HT-29 (cell line): ENCODE results near the gene FZD7. TPM values are rescaled to one million over a fixed set of nuclear protein-coding genes. Genes with fewer than 3 reads are reported as not detected.
A peak's percentile ranks its signal among the peaks of the same experiment; 100 is the strongest.

ENCODE experiments used
- DNase-seq: peaks from one replicate; pipeline ENCODE4 v3.0.0-alpha.2; 2015; ENCODE audit warnings: low spot score
- total RNA-seq: library from RNA; depleted of rRNA; stranded (reverse); fragments of >200 nt; shearing (Covaris generic); gene quantifications from 2 replicates; pipeline ENCODE4 v1.2.3, GENCODE V29; 2014

The FZD7 gene
- total RNA-seq, 1 experiment from 2014 or later, result 18.2 TPM

DNA sequence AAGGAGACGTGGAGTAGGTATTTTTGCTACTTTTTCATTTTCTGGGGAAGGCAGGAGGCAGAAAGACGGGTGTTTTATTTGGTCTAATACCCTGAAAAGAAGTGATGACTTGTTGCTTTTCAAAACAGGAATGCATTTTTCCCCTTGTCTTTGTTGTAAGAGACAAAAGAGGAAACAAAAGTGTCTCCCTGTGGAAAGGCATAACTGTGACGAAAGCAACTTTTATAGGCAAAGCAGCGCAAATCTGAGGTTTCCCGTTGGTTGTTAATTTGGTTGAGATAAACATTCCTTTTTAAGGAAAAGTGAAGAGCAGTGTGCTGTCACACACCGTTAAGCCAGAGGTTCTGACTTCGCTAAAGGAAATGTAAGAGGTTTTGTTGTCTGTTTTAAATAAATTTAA lies 3.4 kb downstream of the FZD7 start:
- DNase-seq, result no peak

DNA sequence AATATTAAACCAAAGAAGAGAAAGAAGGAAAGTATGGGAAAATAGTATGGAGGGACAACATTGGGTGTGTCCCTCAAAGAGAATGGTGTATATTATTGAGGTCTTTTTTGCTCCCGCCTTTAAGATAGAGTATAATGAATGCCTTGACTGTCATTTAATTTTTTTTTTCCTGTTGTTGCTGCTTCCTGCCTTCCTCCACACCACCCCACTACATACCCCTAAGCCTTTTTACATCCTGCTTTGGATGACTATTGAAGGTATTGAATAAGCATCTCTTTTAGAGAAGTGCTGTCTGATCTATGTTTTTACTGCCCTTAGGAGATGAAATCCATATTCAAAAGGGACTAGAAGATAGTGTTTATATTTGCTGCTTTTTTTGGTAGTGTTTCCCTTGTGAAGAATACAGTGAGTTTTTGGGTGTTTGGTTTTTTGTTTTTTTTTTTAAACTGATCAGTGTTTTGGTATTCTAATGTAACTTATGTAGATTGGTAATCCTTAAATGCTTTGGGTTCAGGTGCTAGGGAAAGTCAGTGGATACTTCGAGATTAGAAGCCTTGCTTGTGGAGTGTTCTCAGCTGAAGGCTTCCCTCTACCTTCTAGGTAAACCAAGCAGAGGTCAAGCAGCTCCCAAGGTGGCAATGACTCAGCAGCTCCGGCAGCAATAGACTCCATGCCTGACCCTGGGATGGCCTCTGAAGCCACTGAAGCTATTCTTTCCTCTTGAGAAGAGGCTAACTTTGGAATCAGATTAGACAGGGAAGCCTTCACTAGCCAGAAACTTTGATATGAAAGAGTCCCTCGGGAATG lies 5.0 kb downstream of the FZD7 start:
- DNase-seq, result peak; percentile 77

DNA sequence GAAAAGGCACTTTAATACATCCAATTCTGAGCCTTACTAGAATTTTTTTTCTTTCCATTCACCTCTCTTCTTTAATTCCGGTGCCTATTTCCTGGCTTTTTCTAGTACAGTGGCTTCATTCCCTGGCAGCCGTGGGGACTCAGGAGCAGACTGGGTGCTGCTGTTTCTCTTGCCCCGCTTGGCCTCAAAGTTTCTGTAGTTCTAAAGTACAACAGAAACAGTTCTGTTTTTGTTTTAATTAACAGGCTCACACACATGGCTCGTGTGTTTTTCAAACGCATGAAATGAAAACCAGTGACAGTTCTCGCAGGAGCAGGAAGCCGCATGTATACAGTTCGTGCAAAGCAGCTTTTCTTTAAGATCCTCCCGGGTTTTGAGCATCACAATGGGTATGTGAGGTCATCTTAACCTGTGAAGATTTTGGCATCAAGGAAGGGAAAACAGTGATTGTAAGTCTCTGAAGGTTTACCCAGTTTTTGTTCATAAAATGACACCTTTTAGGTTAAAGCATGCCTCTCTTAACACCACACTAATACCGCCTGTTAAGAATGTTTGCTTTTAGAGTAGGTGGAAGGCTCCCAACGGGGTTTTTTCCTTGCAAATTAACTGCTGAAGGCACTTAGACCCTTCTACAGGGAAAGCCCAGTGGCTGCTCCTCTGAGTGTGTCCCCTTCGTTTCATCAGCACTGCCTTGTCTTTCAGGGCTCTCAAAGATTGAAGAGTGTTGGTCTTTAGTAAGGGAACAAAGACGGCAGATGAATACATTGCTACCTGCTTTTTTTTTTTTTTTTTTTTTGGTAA lies 5.8 kb downstream of the FZD7 start:
- peak; percentile 10 for DNase-seq

DNA sequence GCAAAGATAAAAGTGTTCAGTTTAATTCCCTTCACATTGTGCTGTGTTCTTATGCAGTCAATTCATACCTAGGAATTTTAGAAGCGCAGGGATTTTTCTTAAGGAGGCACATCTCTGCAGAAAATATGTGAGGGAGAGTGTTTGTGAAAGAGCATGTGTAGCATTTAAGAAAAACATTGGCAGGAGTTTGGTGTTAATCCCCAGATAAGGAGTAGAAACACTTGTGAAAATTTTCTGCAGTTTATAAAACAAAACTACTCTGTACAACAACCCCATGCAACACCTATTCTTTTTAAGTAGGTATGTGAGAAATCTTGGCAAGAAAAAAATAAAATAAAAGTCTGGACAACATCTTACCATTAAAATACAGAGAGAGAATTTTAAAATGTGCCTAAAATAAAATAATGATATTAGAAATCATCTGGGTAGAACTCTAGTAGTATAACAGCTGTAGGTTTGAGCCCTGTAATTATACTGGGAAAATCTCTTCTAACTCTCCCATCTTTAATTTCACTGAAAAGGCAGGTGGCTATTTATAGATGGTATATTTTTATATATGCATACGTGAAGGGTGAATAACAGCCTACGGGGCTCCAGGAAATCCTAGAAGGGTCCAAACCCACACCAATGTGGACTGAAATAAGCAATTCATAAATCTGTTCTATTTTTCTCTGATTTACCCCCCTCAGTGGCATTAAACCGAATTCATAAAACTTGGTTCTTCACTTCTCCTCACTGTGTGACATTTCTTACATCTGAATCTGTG lies 6.6 kb downstream of the FZD7 start:
- no peak for DNase-seq

DNA sequence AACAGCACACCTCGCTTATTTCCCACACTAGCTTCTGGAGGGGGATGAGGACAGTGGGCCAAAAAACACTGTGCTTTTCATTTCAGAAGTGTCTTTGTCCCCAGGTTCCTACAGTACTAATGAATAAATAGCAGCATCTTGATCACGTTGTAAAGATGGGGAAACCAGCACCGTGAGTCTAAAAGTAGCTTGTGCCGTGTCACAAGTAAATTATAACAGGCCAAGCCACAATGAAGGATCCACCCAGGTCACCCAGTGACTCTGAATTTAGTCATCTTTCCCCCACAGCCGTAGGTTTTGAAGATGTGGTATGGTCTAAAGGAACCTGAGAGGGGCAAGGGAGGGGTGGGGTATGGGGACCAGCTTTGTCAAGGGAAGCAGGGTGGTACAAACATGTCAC lies 8.8 kb downstream of the FZD7 start:
- no peak for DNase-seq

DNA sequence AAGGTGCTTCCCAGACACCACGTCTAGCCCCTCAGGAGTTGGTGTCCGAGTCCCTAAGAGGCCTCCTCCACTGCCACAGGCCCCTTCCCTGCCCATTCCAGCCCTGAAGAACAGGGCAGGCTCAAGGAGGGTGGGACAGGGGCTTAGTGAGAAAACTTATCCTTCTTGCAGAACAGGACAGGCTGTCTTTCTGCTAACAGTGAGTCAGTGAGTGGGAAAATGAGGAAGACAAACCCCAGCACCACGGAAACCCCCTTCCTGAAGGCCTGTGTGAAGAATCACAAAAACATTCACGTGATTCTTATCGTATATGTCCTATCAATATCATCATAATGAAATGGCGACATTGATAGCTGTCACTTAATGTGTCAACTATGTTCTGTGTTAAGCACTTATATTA lies 9.8 kb downstream of the FZD7 start:
- no peak for DNase-seq

DNA sequence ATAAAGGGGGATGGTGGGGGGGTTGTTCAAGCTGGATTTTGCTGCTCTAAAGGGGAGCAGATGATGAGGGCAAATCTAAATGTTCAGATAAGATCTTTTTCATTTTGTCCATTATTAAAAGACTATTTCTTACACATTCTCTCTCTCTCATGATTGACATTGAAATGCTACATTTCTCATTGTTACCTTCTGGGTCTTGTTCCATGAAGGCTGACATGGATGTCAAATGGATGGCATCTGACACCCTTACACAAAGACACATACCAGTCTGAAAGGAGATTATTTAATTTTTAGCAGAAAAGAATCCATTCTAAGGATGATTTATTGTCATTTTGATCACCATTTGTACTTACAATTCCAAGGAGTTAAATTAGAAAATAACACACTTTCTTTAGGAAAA lies 11.1 kb downstream of the FZD7 start:
- no peak for DNase-seq

DNA sequence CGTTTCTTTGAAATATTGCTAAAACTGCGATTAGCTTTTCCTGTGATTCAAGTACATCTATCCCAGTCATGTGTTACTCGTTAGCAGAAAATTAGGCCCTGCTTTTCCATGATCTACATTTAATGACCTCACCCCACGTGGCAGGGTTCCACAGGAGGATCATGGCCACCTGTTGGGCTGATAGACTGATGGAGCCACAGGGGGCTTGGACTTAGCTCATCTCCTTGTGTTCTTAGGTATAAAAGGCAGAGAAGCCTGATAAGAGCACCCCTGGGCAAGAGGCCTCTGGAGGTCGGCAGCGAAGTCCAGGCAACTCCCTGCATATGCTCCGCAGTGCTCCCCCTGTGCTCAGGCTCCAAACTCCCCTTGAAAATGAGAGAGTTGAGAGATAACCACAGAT lies 12.9 kb downstream of the FZD7 start:
- DNase-seq, result no peak

DNA sequence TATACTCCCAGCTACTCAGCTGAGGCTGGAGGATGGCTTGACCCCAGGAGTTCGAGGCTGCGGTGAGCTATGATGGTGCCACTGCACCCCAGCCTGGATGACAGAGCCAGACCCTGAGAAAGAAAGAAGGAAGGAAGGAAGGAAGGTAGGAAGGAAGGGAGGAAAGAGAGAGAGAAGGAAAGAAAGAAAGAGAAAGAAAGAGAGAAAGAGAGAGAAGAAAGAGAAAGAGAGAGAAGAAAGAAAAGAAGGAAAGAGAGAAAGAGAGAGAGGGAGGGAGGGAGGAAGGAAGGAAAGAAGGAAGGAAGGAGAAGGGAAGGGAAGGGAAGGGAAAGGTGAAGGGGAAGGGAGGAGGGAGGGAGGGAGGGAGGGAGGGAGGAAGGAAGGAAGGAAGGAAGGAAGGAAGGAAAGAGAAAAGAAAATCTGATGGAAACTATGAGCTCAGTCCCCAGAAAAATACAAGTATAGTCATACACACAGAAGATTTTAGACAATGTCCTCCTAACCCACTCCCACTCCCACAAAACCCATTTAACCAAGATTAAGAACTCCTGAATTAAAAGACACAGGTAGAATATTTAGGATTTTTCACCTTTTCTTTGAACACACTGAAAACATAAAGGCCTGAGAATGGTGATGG lies 15.6 kb downstream of the FZD7 start:
- no peak for DNase-seq

DNA sequence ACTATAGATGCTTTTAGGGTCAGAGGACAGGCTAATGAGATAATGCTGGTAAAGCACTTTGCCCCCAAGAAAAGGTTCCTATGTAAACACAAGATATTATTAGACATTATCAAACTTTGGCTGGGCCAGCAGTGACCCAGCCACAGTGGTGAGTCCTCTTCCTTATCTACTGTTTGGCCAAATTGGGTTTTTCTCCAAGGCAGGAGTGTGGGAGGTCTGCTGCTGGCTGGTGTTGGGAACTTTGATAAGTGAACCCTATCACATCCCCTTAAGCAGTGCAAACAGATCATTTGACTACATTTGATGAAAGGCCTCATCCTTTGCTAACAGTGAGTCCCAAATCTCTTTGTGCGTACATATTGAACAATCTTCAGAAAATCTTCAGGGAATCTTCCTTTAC lies 16.2 kb downstream of the FZD7 start:
- no peak for DNase-seq

DNA sequence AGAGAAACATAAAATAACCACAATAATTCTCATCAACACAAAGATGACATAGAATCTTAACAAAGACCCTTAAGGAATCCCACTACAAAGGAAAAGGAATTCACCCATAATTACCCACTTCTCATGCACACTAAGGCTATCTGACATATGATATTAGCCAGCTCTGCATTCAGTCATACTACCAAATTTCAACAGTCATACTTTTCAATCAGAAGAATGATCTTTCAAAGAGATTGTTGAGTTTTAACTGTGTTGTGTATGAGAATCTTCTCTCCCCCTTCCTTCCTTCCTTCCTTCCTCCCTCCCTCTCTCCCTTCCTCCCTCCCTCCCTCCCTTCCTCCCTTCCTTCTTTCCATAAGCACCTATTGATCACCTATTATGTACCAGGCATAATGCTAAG lies 17.0 kb downstream of the FZD7 start:
- DNase-seq, result no peak

DNA sequence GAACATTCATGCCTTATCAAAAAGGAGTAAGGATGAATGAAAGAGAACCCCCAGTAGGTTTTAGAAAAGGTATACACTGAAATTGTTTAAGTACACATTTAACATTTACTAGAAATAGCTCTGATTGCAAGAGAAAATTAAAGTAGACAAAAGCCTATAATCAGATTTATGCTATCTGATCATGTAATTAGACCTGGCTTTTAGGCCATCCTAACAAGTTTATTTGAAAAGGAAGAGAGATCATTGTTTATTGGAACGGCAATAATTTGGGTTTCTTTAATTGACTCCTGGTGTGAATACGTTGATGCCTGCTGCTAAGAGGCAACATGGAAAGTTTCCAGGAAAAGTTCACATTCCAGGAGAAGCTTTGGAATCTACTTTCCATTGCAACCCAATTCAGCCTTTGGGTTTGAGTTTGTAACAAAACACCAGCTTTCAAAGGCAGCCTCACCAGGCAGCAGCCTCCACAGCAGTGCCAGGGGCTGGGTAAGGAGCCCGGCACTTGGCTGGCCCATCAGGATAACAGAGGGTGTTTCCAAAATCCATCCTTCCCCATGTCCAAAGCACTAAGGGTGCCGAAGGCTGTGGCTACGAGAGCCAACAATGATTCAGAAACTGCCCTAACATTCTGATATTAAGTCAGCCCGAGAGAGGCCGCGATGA lies 18.0 kb downstream of the FZD7 start:
- DNase-seq, result no peak

DNA sequence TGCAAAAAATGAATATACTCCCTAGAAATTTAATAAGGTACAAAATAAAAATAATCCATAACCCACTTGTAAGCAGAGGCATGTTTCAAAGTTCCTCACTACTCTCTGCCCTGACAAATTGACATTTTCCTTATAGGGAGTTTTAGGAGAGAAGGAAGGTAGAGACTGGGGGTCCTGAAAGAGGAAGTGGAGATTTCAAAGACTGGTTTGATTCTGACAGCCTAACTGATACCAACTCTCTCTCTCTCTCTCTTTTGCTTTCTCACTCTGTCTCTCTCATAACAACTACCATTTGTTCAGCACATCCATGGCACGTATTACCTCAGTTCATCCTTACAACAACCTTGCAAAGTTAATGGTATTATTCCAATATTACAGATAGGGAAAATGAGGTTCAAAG lies 18.6 kb downstream of the FZD7 start:
- DNase-seq, result no peak

DNA sequence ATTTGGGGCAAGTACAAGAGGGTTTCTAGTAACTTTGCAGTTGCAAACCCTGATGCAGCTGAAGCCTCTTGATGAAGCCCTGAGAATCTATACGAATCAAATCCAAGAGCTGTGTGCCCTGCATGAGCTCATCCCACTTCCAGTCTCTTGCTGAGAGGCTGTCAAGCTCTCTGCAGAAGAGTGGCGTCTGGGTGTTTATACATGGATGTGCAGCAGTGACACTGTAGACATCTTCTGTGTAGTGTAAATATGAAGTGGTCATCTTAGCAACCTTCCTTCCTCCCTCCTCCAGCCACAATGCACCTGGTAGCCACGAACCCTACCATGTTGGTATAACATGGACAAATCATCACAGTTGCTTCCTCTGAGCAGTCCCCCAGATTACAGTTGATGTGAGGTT lies 21.0 kb downstream of the FZD7 start:
- DNase-seq, result no peak

DNA sequence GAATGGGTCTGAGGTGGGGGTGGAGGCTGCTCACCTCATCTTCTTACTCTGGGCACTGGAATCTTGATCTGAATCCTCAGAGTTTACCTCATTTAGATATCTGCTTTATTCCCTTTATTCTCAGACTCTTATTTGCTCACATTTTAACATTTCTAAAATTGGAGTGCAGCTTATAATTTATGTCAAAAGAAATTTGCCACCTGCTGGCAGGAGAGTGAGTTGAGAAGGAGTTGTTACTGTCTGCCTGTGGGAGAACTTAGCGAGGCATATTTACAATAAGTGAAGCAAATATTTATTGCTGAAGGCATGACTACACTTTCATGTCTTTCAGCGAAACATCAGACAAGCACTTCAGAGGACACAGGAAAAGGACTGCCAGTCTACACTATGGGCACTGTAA lies 23.0 kb downstream of the FZD7 start:
- DNase-seq, result peak; percentile 51

DNA sequence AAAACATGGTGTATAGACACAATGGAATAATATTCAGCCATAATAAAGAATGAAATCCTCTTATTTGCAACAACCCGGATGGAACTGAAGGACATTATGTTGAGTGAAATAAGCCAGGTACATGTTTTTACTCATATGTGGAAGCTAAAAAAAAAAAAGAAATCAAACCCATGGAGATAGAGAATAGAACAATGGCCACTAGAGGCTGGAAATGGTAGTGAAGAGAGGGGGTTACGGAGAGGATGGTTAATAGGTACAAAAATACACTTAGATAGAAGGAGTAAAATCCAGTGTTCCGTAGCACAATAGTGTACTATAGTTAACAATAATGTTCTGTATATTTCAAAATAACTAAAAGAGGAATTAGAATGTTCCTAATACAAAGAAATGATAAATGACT lies 26.6 kb downstream of the FZD7 start:
- peak; percentile 13 for DNase-seq

DNA sequence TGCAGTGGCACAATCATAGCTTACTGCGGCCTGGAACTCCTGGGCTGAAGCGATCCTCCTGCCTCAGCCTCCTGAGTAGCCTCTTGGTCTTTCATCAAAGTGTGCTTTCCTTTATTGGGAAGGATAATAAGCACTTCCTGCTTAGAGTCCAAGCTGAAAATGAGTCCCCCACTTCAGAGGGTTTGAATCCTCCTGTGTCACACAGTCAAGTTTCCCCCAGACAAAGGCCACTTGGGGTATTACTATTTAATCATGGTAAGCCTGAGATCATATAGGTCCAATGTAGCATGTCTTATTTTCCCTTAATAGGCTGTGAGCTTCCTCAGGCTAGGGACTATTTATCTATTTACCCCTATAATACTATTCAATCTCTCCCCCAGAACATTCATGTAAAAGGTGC lies 28.0 kb downstream of the FZD7 start:
- no peak for DNase-seq

DNA sequence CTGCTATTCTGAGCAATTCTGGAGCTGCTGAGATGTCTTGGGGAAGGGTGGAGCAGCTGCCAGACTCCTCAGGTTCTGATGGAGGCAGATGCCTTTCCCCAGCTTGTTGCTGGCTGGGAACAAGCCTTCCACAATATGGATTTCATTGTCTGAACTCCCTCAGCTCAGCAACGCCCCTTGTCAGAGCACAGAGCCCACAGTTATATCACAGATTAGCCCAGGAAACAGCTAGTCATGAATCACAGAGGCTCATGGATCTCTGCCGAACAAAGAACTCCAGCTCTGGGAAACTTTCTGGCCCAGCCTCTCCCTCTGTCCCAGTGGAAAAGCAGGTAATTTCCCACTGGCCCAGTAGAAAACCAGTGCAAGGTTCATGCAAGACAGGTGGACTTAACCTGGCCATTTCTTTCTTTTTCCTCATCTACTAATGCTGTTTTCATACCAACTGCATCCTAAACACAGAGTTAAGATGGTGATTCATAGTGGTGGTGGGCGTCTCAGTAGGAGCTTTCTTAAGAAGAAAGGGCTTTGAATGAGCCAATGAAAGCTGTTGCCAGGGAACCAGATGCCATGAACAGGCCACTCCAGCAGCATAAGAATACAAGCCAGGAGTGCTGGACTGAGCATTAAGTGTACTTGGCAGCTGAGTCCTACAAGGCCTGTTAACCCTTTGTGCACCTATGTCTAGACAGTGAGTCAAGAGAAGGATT lies 30.7 kb downstream of the FZD7 start:
- DNase-seq, result no peak

DNA sequence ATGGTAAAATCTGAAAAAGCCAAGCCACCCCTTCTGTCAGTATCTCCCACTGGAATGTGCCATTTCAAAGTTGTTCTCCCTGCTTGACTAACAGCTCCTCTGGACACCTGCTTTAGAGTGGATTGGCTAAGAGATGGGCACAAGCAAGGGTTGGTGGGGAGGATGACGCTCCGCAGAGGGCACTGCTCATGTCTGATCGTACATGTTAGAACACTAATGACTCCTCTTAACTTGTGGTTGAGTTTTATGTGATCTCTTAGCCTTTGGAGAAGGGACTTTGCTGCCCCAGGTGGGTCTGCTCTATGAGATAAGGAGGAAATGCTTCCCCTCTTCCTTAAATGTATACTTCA lies 31.2 kb downstream of the FZD7 start:
- DNase-seq, result no peak

DNA sequence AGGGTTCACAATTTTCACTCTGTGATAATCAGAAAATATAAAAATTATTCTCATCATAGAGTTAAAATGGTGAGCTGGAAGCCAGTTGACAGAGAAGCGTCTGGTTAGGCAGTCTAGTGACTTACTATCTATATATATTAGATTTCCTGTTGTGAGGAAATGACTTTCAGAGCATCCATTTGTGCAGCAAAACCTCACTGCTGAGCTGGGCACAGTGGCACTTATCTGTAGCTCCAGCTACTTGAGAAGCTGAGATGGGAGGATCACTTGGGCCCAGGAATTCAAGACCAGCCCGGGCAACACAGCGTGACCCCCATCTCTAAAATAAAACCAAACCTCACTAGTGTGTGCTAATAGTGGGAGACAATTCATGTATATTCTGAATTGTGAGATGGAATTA lies 32.2 kb downstream of the FZD7 start:
- DNase-seq, result no peak

DNA sequence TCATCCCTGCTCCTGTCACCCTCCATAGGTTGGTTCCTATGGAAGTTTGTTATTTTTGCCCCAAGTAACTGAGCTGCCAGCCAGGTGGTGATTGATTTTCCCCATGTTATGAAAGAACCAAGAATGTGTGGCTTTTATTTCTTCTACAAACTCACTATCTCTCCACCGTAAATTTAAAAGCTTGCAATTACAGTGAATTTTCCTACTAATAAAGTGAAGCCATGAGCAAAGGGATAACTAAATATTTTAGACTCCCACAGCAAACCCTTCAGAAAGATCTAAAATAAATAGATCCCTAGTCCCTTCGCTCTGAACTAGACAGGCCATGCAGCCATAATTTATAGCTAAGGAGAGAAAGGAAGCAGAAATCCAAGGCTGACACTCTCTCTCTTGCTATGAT lies 33.2 kb downstream of the FZD7 start:
- DNase-seq, result no peak
